ENCODE results near the gene BCL7C.
A peak's percentile ranks its signal among the peaks of the same experiment; 100 is the strongest.

BCL7C gene

DNA sequence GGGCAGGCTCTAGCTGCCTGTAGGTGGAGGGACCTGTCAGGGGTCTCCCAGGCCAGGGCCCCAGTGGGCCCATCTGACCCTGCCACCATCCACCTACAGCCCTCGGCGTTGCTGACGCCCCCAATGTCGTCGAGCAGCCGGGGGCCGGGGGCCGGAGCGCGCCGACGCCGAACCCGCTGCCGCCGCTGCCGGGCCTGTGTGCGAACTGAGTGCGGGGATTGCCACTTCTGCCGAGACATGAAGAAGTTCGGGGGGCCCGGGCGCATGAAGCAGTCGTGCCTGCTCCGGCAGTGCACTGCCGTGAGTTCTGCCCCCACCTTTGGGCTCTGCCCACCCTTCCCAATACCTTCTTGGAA is 31.7 kb upstream of the BCL7C start:
- DNase-seq (ENCODE audit: low spot score in 2 of 2) = no peak
- H3K9me3 Mint-ChIP-seq = no peaks in the 10 kb centered on the region
- H3K4me3 Mint-ChIP-seq = peak overlapping the region; percentile 70
- H3K27ac Mint-ChIP-seq = peak overlapping the region; percentile 77
- no peak for ATAC-seq
- H3K36me3 Mint-ChIP-seq = peaks cover 33% of the 10 kb centered on the region
- peaks cover 44% of the 10 kb centered on the region for H3K4me1 Mint-ChIP-seq

DNA sequence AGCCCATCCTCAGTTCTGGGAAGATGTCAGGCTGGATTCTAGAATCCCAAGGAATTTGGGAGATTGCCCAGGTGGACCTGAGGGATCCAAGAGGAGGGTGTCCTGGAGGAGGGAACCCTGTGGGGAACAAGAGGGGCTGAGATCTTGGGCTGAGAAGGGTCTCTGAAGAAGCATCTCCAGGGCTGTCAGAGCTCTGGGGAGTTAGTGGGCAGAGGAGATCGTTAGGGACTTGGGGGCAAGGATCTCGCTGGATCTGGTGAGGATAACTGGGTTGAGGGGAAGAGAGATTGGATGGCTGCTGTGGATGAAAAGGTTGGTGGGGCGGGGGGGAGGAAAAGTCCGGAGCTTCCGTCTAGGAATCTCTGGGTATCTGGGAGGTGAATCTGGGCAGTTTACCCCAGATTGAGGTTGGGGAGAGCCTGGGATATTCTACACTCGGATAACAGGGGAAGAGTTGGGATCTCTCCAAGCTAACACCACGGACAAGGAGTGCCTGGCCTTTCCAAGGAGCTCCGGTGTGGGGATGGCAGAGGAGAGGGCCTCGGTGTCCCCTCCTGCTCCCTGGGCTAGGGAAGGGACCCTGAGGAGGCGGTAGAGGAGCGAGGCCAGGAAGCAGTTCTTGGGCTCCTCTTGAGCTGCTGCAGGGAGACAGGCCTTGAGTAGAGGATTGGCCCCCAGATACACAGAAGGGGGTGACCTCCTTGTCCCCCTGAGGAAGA is 31.2 kb upstream of the BCL7C start:
- Mint-ChIP-seq H3K27ac (peak overlapping the region; percentile 75), H3K9me3 (no peaks in the 10 kb centered on the region), H3K36me3 (peaks cover 31% of the 10 kb centered on the region), H3K4me1 (peaks cover 44% of the 10 kb centered on the region), H3K4me3 (peak overlapping the region; percentile 70)
- ATAC-seq (no peak), DNase-seq (ENCODE audit: low spot score in 2 of 2) (no peak)

DNA sequence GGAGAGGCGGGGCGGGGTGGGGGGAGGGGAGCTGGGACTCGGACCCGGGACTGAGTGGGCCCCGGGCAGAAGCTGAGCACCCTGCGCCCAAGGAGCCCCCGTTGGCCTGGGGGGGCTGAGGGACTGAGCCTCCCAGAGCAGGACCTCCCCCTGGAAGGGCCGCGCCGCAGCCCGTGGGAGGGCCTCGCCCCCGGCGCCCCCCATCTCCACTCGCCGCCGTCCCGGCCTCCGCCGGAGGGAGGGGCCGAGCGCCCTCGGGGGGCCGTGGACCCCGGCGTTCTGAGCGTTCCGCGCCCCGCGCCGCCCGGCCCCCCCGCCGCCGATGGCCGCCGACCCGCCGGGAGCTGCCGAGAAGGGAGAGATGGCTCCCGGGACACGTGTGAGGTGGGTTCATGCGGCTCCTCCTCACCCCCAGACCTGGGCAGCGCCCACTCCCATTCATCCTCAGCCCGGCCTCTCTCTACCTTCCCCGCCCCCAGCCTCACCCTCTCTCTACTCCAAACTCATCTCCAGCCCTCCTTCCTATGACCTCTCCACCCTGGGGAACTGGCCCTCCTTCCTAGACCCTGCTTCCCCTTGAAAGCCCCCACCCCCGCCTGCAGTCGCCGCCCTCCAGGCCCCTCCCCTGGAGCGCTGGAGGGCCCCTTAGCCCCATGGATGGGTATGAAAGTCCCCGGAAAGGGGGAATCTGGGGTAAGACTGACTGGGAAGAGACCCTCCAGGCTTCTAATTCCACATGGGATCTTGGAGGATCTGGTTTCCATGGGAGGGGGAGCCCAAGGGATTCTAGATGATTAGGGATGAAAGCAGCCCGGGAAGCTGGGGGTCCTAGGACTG is 30.4 kb upstream of the BCL7C start:
- H3K4me1 Mint-ChIP-seq = peaks cover 44% of the 10 kb centered on the region
- H3K27ac Mint-ChIP-seq = peak overlapping the region; percentile 75
- H3K9me3 Mint-ChIP-seq = no peaks in the 10 kb centered on the region
- DNase-seq (ENCODE audit: low spot score in 2 of 2) = no peak
- H3K4me3 Mint-ChIP-seq = peak overlapping the region; percentile 70
- ATAC-seq = no peak
- peaks cover 31% of the 10 kb centered on the region for H3K36me3 Mint-ChIP-seq

DNA sequence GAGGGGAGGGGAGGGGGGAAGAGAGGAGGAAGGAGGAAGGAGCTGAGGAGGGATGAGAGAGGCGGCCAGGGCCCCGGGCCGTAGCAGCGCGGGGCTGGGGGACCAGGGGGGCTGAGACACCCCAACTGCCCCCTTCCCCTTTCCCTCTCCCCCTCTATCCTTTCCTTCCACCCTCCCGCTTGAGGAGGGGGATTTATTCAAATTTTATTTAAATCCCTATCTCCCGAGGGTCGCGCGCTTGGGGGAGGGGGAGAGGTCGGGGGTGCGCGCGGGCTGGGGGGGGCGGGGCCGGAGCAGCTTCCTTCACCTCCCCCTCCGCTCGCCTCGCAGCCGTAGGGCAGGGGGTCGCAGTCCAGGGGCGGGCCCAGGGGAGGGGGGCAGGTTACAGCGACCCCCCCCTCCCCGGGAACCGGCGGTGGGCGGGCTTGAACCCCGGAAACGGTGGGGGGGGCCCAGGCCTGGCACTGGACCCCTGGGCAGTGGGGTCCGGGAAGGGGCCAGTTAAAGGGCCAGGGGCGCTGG is 29.7 kb upstream of the BCL7C start, which contains the start of gene FBXL19:
Gene FBXL19, plus strand, starts transcription at position 19 of the 522 bp plus-strand sequence. CDS start 2,183 bp downstream, outside the sequence.
- DNase-seq (ENCODE audit: low spot score in 2 of 2) (no peak), ATAC-seq (no peak)
- H3K4me1 Mint-ChIP-seq = peaks cover 44% of the 10 kb centered on the region
- H3K4me3 Mint-ChIP-seq = peak within 1 kb of the TSS; percentile 98
- H3K9me3 Mint-ChIP-seq = no peaks in the 10 kb centered on the region
- H3K27ac Mint-ChIP-seq = peak within 1 kb of the TSS; percentile 100
- peaks cover 37% of the 10 kb centered on the region for H3K36me3 Mint-ChIP-seq

DNA sequence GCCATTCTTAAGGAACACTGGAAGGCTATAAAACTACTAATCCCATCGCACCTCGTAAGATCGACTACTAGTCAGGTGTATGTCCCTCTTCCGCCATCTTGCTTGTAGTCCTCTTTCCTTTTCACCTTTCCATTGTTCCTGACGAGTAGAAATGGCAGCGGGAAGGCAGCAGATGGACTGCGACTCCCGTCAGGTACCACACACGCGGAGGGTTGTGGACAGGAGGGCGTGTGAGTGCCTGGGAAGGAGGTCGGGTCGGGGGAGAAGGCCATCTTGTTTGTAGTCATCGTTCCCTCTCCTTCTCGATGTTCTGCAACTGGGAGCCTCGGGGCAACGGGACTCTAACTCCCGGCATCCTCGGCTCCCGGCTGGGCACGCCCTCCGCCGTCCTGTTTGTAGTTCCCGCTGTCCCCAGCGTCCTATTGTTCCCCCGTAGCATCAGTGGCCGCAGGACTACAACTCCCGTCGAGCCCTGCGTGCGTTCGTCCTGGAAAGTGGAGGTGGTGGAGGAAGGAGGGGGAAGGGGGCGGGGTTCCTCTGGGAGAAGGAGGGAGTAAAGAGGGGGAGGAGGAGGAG is 29.2 kb upstream of the BCL7C start:
- peak overlapping the region; percentile 98 for H3K4me3 Mint-ChIP-seq

DNA sequence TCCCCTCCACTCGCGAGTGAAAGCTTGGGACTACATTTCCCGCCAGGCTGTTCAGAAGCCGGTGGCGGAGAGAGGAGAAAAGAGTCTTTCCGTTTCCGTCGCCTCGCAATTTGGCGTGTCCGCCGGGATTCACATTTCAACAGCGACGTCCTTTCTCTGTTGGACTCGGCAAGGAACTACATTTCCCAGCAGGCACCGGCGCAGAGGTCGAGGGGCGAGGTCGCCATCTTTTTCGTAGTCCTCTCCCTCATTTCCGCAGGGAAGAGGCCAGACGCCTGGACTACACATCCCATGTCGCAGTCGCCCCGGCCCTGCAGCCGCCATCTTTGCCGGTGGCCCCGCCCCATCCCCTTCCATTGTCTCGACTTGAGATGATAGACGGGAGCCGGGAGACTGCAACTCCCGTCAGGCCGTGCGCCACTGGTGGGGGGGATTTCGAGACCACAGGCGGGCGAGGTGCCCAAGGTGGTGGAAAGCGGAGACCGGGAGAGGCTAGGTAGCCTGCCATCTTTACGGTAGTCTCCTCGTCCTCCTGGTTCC is 28.6 kb upstream of the BCL7C start:
- peak overlapping the region; percentile 98 for H3K4me3 Mint-ChIP-seq
- peak; percentile 95 to 100 for DNase-seq (ENCODE audit: low spot score in 2 of 2)
- peaks cover 44% of the 10 kb centered on the region for H3K4me1 Mint-ChIP-seq
- H3K36me3 Mint-ChIP-seq = peaks cover 31% of the 10 kb centered on the region
- H3K9me3 Mint-ChIP-seq = no peaks in the 10 kb centered on the region
- peak overlapping the region; percentile 100 for H3K27ac Mint-ChIP-seq
- ATAC-seq = peak; percentile 85

More for the DNA sequence above, 29.2 kb upstream of the BCL7C start:
- H3K9me3 Mint-ChIP-seq = no peaks in the 10 kb centered on the region
- H3K36me3 Mint-ChIP-seq = peaks cover 36% of the 10 kb centered on the region
- H3K27ac Mint-ChIP-seq = peak overlapping the region; percentile 100
- peak; percentile 87 for ATAC-seq
- DNase-seq (ENCODE audit: low spot score in 2 of 2) = peak; percentile 79 to 95
- peaks cover 44% of the 10 kb centered on the region for H3K4me1 Mint-ChIP-seq

DNA sequence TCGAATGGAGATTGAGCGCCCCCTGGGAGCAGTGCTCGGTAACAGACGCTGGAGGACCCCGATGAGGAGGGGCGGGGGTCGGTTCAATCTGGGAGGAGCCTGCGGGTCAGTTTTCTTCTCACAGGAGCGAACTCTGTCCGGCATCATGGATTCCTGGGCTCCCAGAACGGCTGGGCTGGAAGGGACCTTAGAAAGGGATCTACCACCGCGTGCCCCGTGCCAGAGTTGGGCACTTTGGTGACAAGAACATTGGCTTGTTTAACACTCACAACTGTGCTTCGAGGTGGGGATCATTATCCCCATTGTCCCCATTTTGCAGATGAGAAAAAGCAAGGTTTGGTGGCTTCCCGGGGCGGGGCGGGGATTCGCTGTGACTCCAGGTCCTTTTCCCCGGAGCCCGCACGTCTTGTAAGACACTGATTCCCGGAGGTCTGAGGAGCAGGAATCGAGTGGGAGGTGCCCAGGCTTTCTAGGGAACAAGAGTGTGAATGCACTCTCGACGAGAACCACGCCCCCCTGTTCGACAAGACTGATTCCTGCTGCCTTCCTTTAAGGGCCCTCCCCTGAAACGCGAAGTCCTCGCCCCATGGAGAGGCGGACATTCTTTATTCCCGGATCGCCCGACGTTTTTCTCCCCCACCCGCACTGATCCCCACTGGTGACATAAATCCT is 28.0 kb upstream of the BCL7C start:
- peak; percentile 9 for ATAC-seq
- H3K36me3 Mint-ChIP-seq = peaks cover 31% of the 10 kb centered on the region
- DNase-seq (ENCODE audit: low spot score in 2 of 2) = peak; percentile 77 to 94
- H3K4me1 Mint-ChIP-seq = peaks cover 41% of the 10 kb centered on the region
- peak overlapping the region; percentile 98 for H3K4me3 Mint-ChIP-seq
- peak overlapping the region; percentile 100 for H3K27ac Mint-ChIP-seq
- no peaks in the 10 kb centered on the region for H3K9me3 Mint-ChIP-seq

DNA sequence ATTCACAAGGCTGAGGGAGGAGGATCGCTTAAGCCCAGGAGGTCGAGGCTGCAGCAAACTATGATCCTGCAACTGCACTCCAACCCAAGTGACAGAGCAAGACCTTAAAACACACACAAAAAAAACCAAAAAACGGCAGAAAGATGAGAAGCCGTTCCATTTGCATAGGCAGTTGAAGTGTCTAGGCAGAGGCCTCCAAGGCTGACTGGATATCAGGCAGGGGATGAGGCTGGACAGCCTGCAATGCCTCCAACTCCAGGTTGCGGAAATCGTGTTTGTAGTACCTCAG is 27.5 kb upstream of the BCL7C start:
- DNase-seq (ENCODE audit: low spot score in 2 of 2) = no peak

DNA sequence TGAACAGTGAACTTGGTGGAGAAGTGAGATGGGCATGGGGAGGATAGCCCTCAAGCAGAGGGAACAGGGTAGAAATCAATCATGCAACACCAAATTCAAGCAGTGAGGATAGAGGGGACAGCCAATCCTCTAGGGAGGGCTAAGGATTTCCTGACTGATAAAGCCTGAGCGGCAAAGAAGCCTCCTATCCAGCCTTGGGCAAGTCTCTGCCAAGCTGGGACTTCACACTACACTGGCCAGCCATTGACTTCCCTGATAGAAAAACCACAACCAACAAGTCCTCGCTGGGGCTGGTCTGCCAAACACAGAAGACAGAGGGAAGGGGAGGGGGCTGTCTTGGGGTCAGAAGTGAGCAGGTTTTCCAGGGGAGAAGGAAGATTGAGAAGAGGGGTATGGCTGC is 27.0 kb upstream of the BCL7C start:
- ATAC-seq (no peak), DNase-seq (ENCODE audit: low spot score in 2 of 2) (no peak)
- Mint-ChIP-seq H3K4me1 (peaks cover 31% of the 10 kb centered on the region), H3K36me3 (peaks cover 25% of the 10 kb centered on the region), H3K4me3 (peak overlapping the region; percentile 98), H3K9me3 (no peaks in the 10 kb centered on the region), H3K27ac (no peak overlapping the region)

More for the DNA sequence above, 27.5 kb upstream of the BCL7C start:
- no peak for ATAC-seq
- peaks cover 36% of the 10 kb centered on the region for H3K4me1 Mint-ChIP-seq
- H3K27ac Mint-ChIP-seq = peak overlapping the region; percentile 100
- H3K9me3 Mint-ChIP-seq = no peaks in the 10 kb centered on the region
- H3K36me3 Mint-ChIP-seq = peaks cover 30% of the 10 kb centered on the region
- peak overlapping the region; percentile 98 for H3K4me3 Mint-ChIP-seq

DNA sequence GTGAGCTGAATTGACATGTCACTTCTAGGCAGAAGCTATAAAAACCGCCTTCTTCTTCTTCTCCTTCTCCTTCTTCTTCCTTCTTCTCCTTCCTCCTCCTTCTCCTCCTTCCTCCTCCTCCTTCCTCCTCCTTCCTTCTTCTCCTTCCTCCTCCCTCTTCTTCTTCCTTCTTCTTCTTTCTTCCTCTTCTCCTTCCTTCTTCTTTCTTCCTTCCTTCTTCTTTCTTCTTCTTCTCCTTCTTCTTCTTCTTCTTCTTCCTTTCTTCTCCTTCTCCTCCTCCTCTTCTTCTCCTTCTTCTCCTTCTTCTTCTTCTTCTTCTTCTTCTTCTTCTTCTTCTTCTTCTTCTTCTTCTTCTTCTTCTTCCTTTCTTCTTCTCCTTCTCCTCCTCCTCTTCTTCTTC is 24.7 kb upstream of the BCL7C start:
- ATAC-seq = no peak
- H3K36me3 Mint-ChIP-seq = peaks cover 23% of the 10 kb centered on the region
- no peak for DNase-seq (ENCODE audit: low spot score in 2 of 2)
- H3K9me3 Mint-ChIP-seq = no peaks in the 10 kb centered on the region
- H3K27ac Mint-ChIP-seq = no peak overlapping the region
- H3K4me3 Mint-ChIP-seq = no peak overlapping the region
- peaks cover 18% of the 10 kb centered on the region for H3K4me1 Mint-ChIP-seq

DNA sequence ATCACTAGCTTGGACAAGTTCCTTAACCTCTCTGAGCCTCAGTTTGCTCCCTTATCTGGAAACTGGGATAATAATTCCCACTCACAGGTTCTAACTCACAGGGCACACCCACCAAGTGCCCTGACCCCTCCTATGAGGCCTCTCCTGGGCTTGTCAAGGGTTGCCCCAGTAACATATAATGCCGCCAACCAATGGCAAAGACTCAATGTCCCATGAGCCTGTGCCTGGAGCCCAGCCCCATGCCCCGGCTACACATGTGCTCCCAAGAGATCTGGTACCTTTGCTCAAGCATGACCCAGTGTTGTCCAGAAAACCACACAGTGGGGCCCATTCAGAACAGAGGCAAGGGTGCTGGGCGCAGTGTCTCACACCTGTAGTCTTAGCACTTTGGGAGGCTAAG is 21.0 kb upstream of the BCL7C start:
- peaks cover 6% of the 10 kb centered on the region for H3K36me3 Mint-ChIP-seq
- H3K27ac Mint-ChIP-seq = peak overlapping the region; percentile 45
- ATAC-seq = no peak

DNA sequence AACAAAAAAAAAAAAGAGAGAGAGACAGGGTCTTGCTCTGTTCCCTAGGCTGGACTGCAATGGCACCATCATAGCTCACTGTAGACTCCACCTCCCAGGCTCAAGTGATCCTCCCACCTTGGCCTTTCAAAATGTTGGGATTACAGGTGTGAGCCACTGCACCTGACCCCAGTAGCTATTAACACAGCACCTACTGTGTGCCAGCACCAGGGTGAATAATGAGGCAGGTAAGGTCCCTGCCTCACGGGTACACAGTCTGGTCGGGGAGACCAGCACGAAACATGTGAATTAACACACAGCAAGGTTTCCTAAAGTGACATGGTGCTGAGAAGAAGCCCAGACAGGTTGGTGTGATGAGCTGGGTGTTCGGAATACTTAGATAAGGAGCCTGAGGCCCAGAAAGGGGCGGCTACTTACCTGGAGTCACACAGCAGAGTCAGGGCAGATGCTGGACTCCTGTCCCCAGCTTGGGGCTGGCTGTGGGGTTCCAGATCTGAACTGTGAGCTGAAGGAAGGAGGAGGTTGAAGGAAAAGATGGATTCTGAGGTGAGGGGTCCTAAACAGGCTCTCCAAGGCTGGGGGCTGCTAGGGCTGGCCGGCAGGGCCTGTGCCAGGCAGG is 19.0 kb upstream of the BCL7C start:
- H3K36me3 Mint-ChIP-seq = no peaks in the 10 kb centered on the region
- DNase-seq (ENCODE audit: low spot score in 2 of 2) = no peak
- peak overlapping the region; percentile 13 for H3K27ac Mint-ChIP-seq
- H3K4me3 Mint-ChIP-seq = no peak overlapping the region
- peaks cover 2% of the 10 kb centered on the region for H3K4me1 Mint-ChIP-seq
- peak; percentile 11 for ATAC-seq
- H3K9me3 Mint-ChIP-seq = no peaks in the 10 kb centered on the region

More for the DNA sequence above, 21.0 kb upstream of the BCL7C start:
- no peaks in the 10 kb centered on the region for H3K4me1 Mint-ChIP-seq
- no peak overlapping the region for H3K4me3 Mint-ChIP-seq
- H3K9me3 Mint-ChIP-seq = no peaks in the 10 kb centered on the region
- DNase-seq (ENCODE audit: low spot score in 2 of 2) = no peak

DNA sequence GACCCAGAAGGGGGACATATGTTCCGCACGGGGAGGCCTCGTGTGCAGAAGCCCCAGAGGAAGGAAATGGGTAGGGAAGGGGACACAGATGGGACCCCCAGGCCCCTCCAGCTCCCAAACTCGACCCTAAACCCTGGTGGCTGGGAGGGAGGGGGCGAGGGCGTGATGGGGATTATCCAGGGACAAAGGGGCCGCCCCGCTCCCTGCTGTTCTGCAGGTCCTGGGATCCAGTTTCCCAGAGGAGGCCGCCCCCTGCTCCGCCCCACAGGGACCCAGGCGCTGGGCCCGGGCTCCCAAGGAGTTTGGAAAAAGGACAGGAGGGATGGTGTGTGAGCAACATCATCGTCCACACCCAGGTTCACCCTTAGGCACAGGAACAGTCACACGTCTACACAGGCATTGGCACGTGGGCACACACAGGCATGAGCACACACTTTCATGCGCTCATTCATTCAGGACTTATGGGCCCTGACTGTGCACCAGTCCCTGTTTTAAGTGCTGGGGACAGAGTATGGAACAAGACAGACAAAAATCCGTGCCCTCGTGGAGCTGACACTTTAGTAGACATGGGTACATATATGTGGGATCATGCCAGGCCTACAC is 16.7 kb upstream of the BCL7C start:
- H3K27ac Mint-ChIP-seq = no peak overlapping the region
- no peaks in the 10 kb centered on the region for H3K9me3 Mint-ChIP-seq
- peaks cover 10% of the 10 kb centered on the region for H3K4me1 Mint-ChIP-seq
- ATAC-seq = no peak
- no peaks in the 10 kb centered on the region for H3K36me3 Mint-ChIP-seq
- no peak for DNase-seq (ENCODE audit: low spot score in 2 of 2)
- H3K4me3 Mint-ChIP-seq = no peak overlapping the region

DNA sequence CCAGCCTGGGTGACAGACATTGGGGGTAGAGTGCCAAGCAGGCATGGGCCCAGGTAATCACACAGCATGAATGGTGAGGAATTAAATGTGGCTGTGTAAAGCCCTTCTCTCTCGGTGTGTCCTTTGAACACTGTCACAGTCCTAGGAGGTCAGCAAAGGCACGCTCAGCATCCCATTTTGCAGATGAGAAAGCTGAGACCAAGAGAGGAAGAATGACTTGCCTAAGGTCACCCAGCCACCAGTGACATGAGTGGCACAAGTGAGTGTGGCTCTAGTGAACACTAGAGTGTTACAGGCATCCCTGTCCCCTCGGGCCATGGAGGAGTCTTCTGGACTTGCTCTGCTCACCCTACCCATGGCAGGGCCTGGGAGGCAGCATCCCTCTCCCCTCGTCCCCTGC is 13.2 kb upstream of the BCL7C start:
- no peak overlapping the region for H3K4me3 Mint-ChIP-seq
- ATAC-seq = no peak
- H3K36me3 Mint-ChIP-seq = peaks cover 4% of the 10 kb centered on the region
- H3K4me1 Mint-ChIP-seq = peaks cover 26% of the 10 kb centered on the region
- H3K9me3 Mint-ChIP-seq = peaks cover 3% of the 10 kb centered on the region
- DNase-seq (ENCODE audit: low spot score in 2 of 2) = no peak
- no peak overlapping the region for H3K27ac Mint-ChIP-seq
